ENCODE results near the gene DNAJC18.
"Not testable (repeated sequence)": the region's sequence is repeated elsewhere in the genome, so short reads cannot be mapped to it uniquely, and the experiment has no call there.

The DNAJC18 gene

DNA sequence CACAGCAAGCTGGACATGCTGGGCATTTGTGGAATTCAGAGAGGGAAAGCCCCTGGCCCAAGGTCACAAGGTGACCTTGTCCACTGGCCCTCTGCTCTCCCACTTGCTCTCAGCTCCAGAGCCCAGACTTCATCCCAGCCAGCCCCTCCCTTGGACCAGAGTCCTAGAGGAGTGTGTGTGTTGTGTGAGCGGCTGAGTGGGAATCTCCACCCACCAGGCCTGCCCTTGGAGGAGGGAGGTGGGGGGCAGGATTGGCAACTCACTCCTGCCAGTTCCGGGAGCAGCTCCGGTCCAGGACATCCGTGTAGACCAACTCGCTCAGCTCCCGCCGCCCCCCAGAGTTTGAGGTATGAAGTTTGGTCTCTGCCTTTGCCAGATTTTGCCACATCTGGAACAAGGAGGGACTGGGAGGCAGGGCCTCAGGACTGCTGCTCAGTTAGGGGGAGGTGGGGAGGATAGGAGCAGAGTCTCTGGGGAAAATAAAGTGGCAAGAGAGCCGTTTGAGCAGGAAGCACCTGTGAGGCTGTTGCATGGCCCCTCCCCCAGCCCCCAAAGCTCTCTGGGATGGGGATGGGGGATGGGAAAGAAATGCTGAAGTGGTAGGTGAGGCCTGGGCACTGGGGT, 51.0 kb downstream of the DNAJC18 start:
- DNase-seq (ENCODE audit: low spot score): no peak

DNA sequence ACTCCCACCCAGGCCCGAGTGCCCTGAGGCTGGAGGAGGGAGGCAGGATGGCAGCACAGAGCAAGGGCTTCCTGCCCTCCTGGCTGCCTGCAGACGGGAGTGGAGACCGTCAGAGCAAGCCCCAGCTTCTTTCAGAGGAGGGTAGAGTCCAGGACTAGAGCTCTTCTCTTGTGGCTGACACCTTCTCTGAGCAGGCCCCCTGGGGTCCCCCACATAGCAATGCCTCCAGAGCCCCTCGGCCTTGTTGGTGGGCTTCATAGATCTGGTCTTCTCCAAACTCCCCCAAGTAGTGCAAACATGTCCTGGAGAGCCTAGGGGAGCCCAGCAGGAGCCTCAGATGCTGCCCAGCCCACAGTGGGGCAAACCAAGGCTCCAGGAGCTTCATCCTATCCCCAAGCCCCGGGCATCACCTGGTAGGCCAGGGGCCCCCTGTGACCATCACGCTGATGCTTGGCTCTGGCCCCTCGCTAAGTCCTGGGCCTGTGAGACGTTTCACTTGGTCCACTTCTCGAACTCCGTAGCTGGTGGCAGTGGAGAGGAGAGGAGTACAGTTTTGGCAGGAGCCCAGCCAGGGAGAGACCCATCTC, 51.6 kb downstream of the DNAJC18 start:
- no peak for DNase-seq (ENCODE audit: low spot score)

DNA sequence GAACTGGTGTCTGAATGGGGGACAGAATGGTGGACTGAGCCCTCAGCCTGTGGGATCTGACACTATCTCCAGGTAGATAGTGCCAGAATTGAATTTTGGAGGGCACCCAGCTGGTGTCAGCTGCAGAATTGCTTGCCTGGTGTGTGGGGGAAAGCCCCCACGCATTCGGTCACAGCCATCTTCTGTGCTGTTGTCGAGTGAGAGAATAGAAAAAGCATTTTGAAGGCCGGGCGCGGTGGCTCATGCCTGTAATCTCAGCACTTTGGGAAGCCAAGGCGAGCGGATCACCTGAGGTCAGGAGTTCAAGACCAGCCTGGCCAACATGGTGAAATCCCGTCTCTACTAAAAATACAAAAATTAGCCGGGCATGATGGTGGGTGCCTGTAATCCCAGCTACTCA, 52.4 kb downstream of the DNAJC18 start:
- DNase-seq (ENCODE audit: low spot score): not testable (repeated sequence)

DNA sequence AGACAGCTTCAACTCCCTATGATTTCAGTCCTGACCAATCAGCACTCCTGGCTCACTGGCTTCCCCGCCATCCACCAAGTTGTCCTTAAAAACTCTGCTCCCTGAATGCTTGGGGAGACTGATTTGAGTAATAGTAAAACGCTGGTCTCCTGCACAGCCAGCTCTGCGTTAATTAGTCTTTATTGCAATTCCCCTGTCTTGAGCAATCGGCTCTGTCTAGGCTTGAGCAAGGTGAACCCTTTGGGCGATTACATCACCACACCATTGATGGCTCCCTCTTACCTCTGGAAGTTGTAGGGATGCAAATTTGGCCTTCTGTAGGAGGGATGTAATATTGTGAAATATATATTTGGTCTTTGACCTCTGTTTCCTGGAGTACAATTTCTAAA, 53.3 kb downstream of the DNAJC18 start:
- no peak for DNase-seq (ENCODE audit: low spot score)

DNA sequence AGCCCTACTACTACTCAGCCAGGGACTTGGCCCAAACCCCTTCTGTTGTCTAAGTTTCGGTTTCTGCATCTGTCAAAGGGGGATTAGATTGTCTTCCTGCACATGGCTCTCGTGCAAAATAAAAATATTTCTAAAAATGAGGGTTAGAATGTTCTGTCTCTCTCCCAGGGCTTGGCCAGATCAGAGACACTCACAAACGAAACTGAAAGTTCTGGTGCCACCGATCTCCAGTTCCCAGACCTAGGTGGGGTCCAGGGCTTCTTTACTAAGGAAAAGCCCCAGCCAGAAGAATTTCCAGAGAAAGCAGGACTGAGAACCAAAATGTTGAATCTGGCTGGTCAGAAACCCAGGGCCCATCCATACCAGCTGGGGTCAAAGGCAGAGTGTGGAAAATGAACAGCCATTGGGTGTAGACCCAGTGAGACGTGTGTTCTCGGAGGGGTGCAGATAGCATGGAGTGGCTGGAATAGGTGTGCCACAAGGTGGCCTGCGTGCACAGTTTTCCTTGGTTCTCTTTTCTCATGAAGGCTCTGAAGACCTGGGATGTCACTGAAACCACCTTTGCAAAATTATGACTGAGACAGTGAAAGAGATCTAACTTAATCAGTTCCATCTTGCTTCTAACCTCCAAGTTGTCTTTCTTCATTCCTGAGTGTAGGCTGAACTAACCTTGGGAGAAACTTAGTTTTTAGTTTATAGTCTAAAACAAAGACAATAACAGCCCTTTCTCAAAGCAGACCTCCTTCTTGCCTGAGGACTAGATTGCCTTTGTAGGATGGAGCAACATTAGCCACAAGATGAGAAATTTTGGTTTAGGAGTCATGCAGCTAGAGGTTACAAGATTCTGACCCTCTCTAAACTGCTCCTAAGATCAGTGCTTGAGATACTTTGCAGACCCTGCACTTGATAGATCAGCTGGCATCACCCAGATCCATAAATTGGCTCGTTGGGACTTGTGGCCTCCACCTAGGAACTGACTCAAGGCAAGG, 54.0 kb downstream of the DNAJC18 start:
- no peak for DNase-seq (ENCODE audit: low spot score)

DNA sequence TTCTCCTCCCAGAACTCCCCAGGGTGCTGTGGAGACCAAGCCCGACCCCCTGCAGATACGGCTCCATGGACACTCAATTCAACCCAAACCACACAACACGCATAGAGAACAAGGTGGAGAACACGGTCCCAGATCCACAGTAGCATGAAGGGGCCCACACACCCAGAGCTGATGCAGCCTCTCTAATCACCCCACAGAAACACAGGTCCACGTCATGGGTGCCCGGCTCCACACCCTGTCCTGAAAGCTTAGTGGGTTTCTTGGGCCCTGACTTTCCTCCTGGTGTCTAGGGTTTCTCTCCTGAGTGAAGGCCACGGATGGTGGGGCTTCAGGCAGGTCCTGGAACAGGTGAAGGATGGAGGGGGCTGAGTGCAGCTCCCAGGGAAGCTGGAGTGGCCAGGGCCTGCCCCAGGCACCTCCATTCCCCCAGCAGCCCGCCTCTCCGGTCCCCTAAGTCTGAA, 54.7 kb downstream of the DNAJC18 start:
- DNase-seq (ENCODE audit: low spot score): no peak

DNA sequence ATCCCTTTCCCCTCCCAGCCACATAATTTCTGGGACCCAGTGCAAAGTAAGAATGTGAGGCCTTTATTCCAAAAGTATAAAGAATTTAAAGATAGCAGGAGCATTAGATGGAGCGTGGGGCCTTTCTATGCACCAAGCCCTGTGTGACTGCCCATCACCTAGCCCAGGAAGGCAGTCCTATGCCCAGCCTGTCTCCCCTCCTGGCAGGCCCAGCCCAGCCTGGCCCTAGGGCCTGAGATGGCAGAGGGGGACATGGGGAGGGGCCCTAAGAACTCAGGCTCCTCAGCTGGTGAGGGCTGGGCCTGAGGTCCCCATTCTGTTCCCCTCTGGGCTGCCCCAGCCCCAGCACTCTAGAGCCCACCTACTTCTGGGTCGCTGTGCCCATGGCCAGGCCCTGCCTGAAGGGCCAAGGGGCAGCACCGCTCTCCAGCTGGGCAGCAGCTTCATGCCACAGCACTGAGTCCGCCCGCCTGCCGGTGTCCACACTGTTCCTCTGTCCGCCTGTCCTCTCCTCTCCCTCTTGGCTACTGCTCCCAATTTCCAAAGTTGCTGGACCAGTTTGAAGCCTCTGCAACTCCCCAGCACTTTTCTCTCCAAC, 55.2 kb downstream of the DNAJC18 start:
- DNase-seq (ENCODE audit: low spot score): no peak

DNA sequence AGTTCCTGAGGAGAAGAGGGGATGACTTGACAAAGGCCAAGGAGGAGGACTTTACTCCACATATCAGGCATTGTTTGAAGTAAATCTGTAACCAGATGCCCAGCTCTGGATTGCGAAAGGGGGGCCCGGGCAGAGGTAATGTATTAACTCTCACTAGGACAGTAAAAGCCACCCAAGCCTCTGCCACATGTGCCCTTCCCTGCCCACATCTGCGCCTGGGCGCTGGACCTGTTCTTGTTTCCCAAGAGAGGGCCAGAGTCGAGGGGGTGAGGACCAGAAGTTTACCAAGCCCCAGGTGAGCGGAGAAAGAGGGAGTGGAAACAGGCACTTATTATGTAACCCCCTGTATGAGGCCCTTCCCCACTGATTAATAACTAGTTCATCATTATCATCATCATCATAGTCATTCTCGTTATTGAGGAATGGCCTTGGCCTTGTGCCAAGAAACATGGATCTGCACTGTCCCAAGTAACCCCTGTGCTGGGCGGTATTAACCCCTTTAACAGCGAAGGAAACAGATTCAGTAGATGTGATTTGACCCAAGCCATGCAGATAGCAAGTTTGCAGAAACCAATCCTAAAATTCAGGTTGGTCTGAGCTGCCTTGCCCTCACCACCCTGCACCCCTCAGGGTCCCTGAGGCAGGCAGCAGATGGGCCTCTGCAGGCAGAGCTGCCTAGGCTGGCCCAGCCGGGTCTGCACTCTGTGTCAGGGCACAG, 55.9 kb downstream of the DNAJC18 start, which contains the start of gene SLC23A1:
Gene SLC23A1, minus strand, starts transcription at position 23 of the 718 bp plus-strand sequence. CDS start 44 bp downstream, outside the sequence.
- no peak for DNase-seq (ENCODE audit: low spot score)

DNA sequence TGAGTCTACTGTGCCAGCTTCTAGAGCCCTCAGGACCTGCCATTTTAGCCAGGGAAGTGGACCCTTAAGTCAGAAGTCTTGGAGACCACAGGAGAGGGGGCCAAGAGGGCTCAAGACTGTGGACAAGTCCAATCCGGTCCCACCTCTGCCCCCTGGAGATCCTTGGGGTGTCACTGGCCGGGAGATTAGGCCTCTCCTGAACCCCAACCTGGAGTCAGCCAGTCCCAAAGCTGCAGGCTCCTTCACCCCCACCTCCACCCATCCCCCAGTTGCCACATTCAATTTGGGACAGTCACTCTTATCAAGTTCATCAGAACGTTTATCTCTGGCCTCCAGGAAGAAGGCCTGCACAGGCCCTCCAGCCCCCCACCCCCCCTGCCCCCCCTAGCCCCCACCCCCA, 56.5 kb downstream of the DNAJC18 start:
- no peak for DNase-seq (ENCODE audit: low spot score)

DNA sequence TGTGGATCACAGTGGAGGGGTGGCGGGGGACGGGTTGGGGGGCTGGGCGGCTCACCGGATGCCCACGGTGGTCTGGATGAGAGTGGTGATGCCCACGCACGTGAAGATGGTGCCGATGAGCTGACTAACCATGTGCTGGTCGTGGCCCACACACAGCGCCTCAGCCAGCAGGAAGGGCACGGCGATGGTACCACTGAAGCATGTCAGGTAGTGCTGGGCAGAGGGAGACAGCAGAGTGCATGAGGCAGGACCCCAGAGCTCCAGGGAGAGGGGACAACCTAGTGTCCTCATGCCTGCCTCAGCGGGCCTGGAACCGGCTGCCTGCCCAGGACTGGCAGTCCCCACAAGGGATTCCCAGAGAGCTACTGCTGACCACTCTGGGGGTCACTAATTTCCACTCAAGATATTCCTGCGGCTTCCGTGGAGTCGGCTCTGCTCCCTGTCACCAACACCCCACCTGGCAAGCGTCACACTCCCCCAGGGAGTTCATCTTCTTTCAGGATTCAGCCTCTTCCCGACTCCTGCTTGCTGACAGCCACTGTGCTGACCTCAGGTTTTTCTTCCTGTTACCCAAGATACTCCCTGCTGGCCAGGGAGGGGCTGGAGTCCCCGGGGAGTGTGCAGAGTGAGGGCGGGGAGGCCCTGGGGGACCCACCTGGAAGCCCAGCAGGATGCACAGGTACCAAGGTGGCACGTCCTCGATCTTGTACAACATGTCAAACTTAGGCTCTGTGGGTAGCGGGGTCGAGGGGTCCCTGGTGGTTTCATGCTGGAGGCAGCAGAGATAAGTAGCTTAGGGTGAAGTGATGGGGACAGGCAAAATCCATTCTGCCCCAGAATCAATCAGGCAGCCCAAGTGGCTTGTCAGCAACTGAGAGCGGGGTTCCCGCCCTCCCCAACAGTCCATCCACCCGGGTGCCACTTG, 57.2 kb downstream of the DNAJC18 start:
- no peak for DNase-seq (ENCODE audit: low spot score)

DNA sequence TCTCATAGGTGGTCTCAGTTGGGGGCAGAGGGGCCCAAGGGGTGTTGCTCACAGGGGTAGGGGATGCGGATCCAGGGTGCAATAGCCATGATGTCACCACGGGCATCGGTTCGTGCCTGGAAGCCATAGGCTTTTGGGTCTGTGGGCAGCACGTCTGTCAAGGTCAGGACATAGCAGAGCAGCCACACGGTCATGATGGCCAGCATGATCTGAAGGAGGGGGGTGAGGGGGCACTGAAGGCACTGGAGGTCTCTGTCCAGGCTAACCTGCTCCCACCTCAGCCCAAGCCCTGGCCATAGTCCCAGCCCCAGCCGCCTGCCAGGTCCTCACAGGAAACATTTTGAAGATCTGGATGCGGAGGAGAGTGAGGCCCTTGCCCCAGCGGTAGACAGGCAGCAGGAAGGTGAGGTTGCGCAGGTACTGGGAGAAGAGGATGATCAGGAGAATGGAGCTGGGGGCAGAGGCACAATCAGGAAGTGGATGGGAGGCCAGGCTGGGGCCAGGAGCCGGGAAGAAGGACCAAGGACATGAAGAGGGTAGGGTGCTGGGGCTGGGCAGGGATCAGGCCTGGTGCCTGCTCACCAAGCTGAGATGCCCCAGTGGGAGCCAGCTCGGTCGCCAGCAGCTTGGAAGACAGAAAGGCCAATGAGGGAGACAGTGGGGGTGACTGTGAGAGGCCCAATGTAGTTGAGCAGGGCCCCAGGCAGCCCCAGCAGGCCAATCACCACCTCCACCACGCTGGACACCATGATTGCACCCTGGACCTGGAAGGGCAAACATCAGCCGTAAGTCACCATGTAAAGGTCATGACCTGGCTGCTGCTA, 59.5 kb downstream of the DNAJC18 start:
- DNase-seq (ENCODE audit: low spot score): no peak

DNA sequence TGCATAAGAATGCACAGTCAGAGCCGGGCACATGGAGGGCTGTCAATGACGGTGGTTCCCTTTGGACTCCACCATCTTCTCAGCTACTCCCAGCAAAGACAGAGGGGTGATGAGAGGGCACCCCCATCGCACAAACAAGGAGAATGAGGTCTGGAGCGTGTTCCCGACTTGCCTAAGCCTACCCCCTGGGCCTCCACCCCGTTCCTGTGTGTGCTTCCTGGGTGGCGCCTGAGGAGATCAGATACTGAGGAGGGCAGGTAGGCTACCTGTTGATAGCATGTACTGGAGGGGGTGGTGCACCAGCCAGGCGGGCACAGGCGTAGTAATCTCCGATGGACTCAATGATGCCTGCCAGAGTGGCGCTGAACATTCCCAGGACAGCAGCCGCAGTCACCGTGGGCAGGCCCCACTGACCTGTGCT, 60.4 kb downstream of the DNAJC18 start:
- DNase-seq (ENCODE audit: low spot score): no peak

DNA sequence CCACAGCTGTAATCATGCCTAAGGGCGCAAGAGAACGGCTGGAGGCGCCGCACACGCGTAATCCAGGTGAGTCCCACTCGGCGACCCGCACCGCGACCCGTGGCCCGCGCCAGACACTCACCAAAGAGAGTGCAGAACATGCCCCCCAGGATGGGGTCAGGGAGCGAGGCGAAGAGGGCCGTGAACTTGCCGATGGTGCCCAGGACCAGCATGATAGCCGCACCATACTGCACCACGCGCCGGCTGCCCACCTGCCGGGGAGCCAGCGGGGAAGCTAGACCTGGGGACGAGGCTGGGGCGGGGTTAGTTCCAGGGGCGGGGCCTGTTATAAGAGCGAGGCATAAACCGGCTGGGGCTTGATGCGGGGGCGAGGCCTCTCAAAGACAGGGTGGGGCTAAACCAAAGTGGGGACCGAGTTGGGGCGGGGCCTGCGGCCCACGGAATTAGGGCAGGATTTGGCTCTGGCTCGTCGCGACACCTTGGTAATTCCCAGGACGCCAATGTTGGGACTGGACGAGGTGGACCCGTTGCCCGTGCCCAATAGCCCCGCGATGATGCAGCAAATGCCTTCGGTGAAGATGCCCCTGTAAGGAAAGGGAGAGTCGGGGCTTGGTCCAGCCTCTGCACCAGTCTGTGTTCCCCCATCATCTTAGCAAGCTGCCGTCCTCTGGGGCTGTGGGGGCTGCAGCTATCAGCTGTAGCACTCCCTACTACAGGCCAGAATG, 61.1 kb downstream of the DNAJC18 start:
- DNase-seq (ENCODE audit: low spot score): no peak

DNA sequence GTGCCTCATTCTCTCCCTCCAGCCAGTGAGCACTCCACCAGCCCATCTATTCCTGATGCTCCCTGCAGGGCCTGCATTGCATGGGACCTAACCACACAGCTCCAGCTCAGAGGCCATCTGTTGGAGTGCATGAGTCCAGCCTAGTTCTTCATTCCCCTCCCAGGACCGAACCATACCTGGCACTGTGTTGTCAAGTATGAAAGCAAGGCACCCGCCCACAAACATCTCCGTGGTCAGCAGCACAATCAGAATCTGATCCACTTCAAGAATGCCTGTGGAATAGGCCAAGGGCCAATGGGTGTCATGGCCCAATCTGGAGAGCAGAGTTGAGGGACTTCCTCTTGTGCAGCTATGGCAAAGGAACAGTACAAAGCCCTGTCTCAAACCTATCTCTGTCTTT, 62.1 kb downstream of the DNAJC18 start:
- no peak for DNase-seq (ENCODE audit: low spot score)

DNA sequence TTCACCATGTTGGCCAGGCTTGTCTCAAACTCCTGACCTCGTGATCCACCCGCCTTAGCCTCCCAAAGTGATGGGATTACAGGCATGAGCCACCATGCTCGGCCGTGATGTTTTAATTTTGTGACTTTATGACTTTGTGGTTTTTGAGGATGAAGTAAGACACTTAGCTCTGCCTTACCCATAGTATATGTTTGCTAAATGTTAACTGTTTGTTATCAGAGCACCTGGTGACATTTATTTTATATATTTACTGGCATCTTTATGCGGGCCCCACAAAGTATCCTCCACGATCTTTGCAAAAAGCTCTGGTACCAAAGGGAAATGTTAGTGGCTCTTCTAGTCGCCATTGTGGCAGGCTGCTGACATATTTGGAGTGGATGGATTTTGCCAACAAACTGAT, 63.0 kb downstream of the DNAJC18 start:
- DNase-seq (ENCODE audit: low spot score): no peak

DNA sequence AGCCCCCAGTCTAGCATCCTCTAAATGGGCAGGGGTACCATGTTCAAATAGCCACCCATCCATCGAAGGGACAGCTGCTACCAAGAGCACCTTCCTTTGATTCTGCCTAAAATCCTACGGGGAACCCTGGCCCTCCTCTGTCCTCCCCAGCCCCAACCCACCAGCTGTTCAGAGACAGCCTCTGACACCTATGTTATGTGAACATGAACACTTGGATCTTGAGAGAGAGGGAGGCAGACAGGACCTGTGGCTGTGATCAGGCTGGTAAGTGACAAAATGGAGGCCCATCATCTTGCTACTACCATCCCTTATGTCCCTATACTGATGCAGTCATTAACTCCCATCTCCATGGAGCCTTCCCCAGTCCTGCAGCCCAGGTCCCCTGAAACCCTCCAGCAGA, 64.4 kb downstream of the DNAJC18 start:
- no peak for DNase-seq (ENCODE audit: low spot score)

DNA sequence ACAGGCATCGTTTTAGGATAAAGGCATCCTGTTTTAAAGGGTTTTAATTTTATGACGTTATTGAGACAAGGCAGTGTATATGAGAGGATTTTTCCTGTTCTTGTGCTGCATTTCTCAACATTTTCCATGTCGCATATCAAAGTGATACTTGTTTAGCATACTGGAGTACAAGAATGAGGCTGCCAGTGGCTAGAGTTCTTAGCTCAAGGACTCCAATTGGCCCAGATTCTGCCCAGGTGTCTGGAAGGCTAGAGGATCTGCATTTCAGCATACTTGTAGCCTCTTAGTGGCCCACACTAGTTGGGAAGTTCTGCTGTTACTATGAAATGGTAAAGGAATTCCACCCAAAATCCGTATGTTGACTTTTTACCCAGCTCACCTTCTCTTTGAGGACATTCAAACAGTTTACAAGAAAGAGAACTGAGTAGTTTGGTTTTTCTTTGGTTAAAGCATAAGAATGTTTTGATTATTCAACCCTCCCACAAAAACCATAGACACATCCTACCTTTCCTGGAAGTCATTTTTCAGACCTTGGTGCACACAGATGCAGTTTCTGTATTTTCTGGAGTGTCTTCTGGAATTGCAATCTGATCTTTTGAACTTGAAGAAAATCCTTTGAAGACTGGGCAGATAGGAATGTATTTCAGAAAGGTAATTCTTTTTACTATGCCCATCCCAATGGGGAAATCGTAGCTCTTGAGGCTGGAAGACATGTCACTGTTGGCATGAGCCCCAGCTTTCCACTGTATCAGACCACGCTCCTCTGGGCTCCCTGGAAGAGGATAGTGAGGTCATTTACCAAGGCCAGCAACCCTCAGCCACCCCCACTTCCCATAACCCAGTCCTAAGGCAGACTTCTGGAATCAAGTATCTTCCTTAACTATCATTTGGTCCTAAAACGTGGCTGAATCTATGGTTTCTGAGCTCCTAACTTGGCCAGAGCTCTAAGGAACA, 67.6 kb downstream of the DNAJC18 start:
- DNase-seq (ENCODE audit: low spot score): no peak

All from SK-N-DZ (cell line).